HG02938 (cell line): ENCODE measurements around the gene TUBB.
"Not testable (repeated sequence)": the region's sequence is repeated elsewhere in the genome, so short reads cannot be mapped to it uniquely, and the experiment has no call there.

Source experiments
- ATAC-seq: cut with Tn5 transposase; IDR thresholded peaks from one replicate; pipeline ENCODE4 v1.9.1; 2021; ENCODE audit warnings: mild to moderate bottlenecking, moderate library complexity; ENCODE audit not compliant: unreplicated experiment

Gene TUBB

GRCh38 chr6:30738532-30738931 lies 18.4 kb downstream of the TUBB start:
- ATAC-seq = no peak

- ATAC-seq = no peak
Measured at GRCh38 chr6:30740540-30740870, 20.4 kb downstream of the TUBB start.

GRCh38 chr6:30741063-30741779 lies 21.1 kb downstream of the TUBB start:
- no peak for ATAC-seq

GRCh38 chr6:30741789-30742315 lies 21.7 kb downstream of the TUBB start:
- no peak for ATAC-seq

- ATAC-seq = no peak
Measured at GRCh38 chr6:30742316-30743098, 22.4 kb downstream of the TUBB start, which contains the start of gene FLOT1. FLOT1 (minus strand) TSS chr6:30742687; CDS start chr6:30742189, 498 bp downstream.

- ATAC-seq = no peak
Measured at GRCh38 chr6:30743099-30744053, 23.2 kb downstream of the TUBB start.

- ATAC-seq = no peak
Measured at GRCh38 chr6:30744054-30744805, 24.1 kb downstream of the TUBB start, which contains the start of gene IER3. IER3 (minus strand) TSS chr6:30744547; CDS start chr6:30744518, 29 bp downstream.

- no peak for ATAC-seq
Measured at GRCh38 chr6:30747300-30747687, 27.1 kb downstream of the TUBB start.

GRCh38 chr6:30747902-30748769 lies 28.0 kb downstream of the TUBB start:
- no peak for ATAC-seq

GRCh38 chr6:30748851-30749540 lies 28.8 kb downstream of the TUBB start:
- no peak for ATAC-seq

GRCh38 chr6:30749554-30750378 lies 29.6 kb downstream of the TUBB start:
- ATAC-seq = no peak

GRCh38 chr6:30750379-30750668 lies 30.2 kb downstream of the TUBB start:
- ATAC-seq = no peak

- ATAC-seq = no peak
Measured at GRCh38 chr6:30752157-30752927, 32.2 kb downstream of the TUBB start.

- ATAC-seq = no peak
Measured at GRCh38 chr6:30754631-30755030, 34.5 kb downstream of the TUBB start.

- not testable (repeated sequence) for ATAC-seq
Measured at GRCh38 chr6:30756405-30757003, 36.4 kb downstream of the TUBB start.

GRCh38 chr6:30757261-30757904 lies 37.2 kb downstream of the TUBB start:
- ATAC-seq = no peak
